ENCODE measurements around the gene EHMT2. TPM values are rescaled to one million over a fixed set of nuclear protein-coding genes. Genes with fewer than 3 reads are reported as not detected.
A peak's percentile ranks its signal among the peaks of the same experiment; 100 is the strongest.

EHMT2 gene
- total RNA-seq, 1 experiment from 2014 or later: 65.7 TPM

GRCh38 chr6:31837369-31838113 lies 60.0 kb downstream of the EHMT2 start:
- intact Hi-C loops (cut with micrococcal nuclease; ENCODE audit: unreplicated experiment): no loop called here
- DNase-seq: no peak
- H3K4me3 ChIP-seq (ENCODE audit: low read depth, low read length): peak overlapping the region; percentile 86; the same call in 1 of the 2 replicates
- H3K4me1 ChIP-seq: peaks cover 13% of the 10 kb centered on the region
- BruUV-seq (replicated peaks): no TSS peak
- H3K36me3 ChIP-seq (ENCODE audit: control insufficient read depth, insufficient read depth, low read length): peaks cover 9% of the 10 kb centered on the region
- TF ChIP-seq, protein P1, sequence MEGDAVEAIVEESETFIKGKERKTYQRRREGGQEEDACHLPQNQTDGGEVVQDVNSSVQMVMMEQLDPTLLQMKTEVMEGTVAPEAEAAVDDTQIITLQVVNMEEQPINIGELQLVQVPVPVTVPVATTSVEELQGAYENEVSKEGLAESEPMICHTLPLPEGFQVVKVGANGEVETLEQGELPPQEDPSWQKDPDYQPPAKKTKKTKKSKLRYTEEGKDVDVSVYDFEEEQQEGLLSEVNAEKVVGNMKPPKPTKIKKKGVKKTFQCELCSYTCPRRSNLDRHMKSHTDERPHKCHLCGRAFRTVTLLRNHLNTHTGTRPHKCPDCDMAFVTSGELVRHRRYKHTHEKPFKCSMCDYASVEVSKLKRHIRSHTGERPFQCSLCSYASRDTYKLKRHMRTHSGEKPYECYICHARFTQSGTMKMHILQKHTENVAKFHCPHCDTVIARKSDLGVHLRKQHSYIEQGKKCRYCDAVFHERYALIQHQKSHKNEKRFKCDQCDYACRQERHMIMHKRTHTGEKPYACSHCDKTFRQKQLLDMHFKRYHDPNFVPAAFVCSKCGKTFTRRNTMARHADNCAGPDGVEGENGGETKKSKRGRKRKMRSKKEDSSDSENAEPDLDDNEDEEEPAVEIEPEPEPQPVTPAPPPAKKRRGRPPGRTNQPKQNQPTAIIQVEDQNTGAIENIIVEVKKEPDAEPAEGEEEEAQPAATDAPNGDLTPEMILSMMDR (IDR thresholded peaks at IDR 0.05; ENCODE audit: insufficient read depth in 1 of 2, low read depth in 1 of 2, low read length in 1 of 2, severe bottlenecking in 1 of 2, unreplicated experiment in 1 of 2): no peak
- H3K27me3 ChIP-seq (replicated peaks; ENCODE audit: control insufficient read depth, insufficient read depth, low read length): no peaks in the 10 kb centered on the region
- Mint-ChIP-seq H3K4me1 (ENCODE audit: low read depth, unreplicated experiment) (peaks cover 18% of the 10 kb centered on the region), H3K4me3 (ENCODE audit: unreplicated experiment) (peak overlapping the region; percentile 96), H3K27ac (ENCODE audit: unreplicated experiment) (peak overlapping the region; percentile 99), H3K36me3 (ENCODE audit: insufficient read depth, unreplicated experiment) (peaks cover 83% of the 10 kb centered on the region), H3K9me3 (ENCODE audit: unreplicated experiment) (no peaks in the 10 kb centered on the region), H3K27me3 (ENCODE audit: insufficient read depth, unreplicated experiment) (no peaks in the 10 kb centered on the region)
- H3K9me3 ChIP-seq: no peaks in the 10 kb centered on the region
- ChIA-PET POLR2A (interaction anchor here (0.5 kb wide), 1 partner anchor 60 kb away, joined by 4 read pairs; the partner anchor contains the start of gene EHMT2), CTCF (no interaction called here)

- H3K27me3 Mint-ChIP-seq (ENCODE audit: insufficient read depth, unreplicated experiment): no peaks in the 10 kb centered on the region
- Histone ChIP-seq H3K9me3 (no peaks in the 10 kb centered on the region), H3K4me3 (ENCODE audit: low read depth, low read length) (peak overlapping the region; percentile 86), H3K36me3 (ENCODE audit: control insufficient read depth, insufficient read depth, low read length) (peaks cover 9% of the 10 kb centered on the region), H3K4me1 (peaks cover 13% of the 10 kb centered on the region), H3K27me3 (replicated peaks; ENCODE audit: control insufficient read depth, insufficient read depth, low read length) (no peaks in the 10 kb centered on the region)
- no peaks in the 10 kb centered on the region for H3K9me3 Mint-ChIP-seq (ENCODE audit: unreplicated experiment)
- H3K4me1 Mint-ChIP-seq (ENCODE audit: low read depth, unreplicated experiment): peaks cover 18% of the 10 kb centered on the region
- DNase-seq: no peak
- peak overlapping the region; percentile 99 for H3K27ac Mint-ChIP-seq (ENCODE audit: unreplicated experiment)
- H3K36me3 Mint-ChIP-seq (ENCODE audit: insufficient read depth, unreplicated experiment): peaks cover 74% of the 10 kb centered on the region
- intact Hi-C loops (cut with micrococcal nuclease; ENCODE audit: unreplicated experiment): no loop called here
- no TSS peak for BruUV-seq (replicated peaks)
- CTCF ChIA-PET: no interaction called here
- H3K4me3 Mint-ChIP-seq (ENCODE audit: unreplicated experiment): peak overlapping the region; percentile 96
- POLR2A ChIA-PET: interaction anchor here (1.1 kb wide), 1 partner anchor 10 kb away, joined by 3 read pairs; no protein-coding TSS in a partner anchor
- TF ChIP-seq, protein P1 (IDR thresholded peaks at IDR 0.05; ENCODE audit: insufficient read depth in 1 of 2, low read depth in 1 of 2, low read length in 1 of 2, severe bottlenecking in 1 of 2, unreplicated experiment in 1 of 2): no peak
Measured at GRCh38 chr6:31836474-31837368, 60.8 kb downstream of the EHMT2 start.

DNA sequence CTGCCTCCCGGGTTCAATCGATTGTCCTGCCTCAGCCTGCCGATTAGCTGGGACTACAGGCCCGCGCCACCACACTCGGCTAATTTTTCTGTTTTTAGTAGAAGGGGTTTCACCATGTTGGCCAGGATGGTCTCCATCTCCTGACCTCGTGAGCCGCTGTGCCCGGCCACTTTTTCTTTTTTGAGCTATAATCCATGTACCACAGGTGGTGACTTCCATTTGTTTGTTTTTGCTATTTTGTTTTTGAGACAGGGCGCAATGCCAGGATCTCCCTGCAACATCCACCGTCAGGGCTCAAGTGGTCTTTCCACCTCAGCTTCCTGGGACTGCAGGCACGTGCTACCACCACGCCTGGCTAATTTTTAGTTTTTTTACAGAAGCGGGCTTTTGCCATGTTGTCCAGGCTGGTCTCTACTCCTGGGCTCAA lies 61.4 kb downstream of the EHMT2 start:
- ChIA-PET CTCF (no interaction called here), POLR2A (interaction anchor here (1.1 kb wide), 1 partner anchor 9 kb away, joined by 3 read pairs; no protein-coding TSS in a partner anchor)
- H3K9me3 Mint-ChIP-seq (ENCODE audit: unreplicated experiment): no peaks in the 10 kb centered on the region
- peaks cover 18% of the 10 kb centered on the region for H3K4me1 Mint-ChIP-seq (ENCODE audit: low read depth, unreplicated experiment)
- peaks cover 68% of the 10 kb centered on the region for H3K36me3 Mint-ChIP-seq (ENCODE audit: insufficient read depth, unreplicated experiment)
- peak overlapping the region; percentile 86 for H3K4me3 ChIP-seq (ENCODE audit: low read depth, low read length)
- no peak for DNase-seq
- no peaks in the 10 kb centered on the region for H3K9me3 ChIP-seq
- H3K4me3 Mint-ChIP-seq (ENCODE audit: unreplicated experiment): peak overlapping the region; percentile 96
- no TSS peak for BruUV-seq (replicated peaks)
- peaks cover 9% of the 10 kb centered on the region for H3K36me3 ChIP-seq (ENCODE audit: control insufficient read depth, insufficient read depth, low read length)
- H3K27me3 ChIP-seq (replicated peaks; ENCODE audit: control insufficient read depth, insufficient read depth, low read length): no peaks in the 10 kb centered on the region
- peak overlapping the region; percentile 99 for H3K27ac Mint-ChIP-seq (ENCODE audit: unreplicated experiment)
- H3K4me1 ChIP-seq: peaks cover 13% of the 10 kb centered on the region
- H3K27me3 Mint-ChIP-seq (ENCODE audit: insufficient read depth, unreplicated experiment): no peaks in the 10 kb centered on the region
- intact Hi-C loops (cut with micrococcal nuclease; ENCODE audit: unreplicated experiment): no loop called here
- TF ChIP-seq, protein P1 (IDR thresholded peaks at IDR 0.05; ENCODE audit: insufficient read depth in 1 of 2, low read depth in 1 of 2, low read length in 1 of 2, severe bottlenecking in 1 of 2, unreplicated experiment in 1 of 2): no peak

All from Caco-2 (cell line).